CD1c-positive myeloid dendritic cell (primary cell): ENCODE results near the gene FOLR1.
A peak's percentile ranks its signal among the peaks of the same experiment; 100 is the strongest.
"Not testable (repeated sequence)": the region's sequence is repeated elsewhere in the genome, so short reads cannot be mapped to it uniquely, and the experiment has no call there.

Experiments
- DNase-seq: peaks from one replicate; pipeline ENCODE4 v3.0.0-alpha.2; 2016; ENCODE audit errors: extremely low spot score

FOLR1 gene

DNA sequence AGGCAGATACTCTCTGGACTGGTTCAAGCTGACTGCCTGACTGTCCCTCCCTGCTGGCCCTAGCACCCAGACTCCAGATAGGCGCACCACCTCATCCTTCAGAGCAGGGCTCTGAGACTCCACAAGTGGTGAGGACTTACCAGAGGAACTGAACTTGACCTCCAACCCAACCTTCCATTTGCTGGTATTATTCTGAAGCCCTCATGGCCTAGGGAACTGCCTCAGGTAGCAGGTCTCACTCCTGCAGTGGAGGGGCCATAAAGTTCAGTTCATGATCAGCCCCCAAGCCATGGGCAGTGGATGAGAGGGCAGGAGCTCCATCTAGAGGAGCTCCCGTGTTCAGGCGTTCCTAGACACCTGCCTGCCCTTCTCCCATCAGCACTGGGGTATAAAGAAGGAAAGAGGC is 10.4 kb upstream of the FOLR1 start:
- DNase-seq: not testable (repeated sequence)

- no peak for DNase-seq
Measured at GRCh38 chr11:72188267-72188666, 3.7 kb upstream of the FOLR1 start.

DNA sequence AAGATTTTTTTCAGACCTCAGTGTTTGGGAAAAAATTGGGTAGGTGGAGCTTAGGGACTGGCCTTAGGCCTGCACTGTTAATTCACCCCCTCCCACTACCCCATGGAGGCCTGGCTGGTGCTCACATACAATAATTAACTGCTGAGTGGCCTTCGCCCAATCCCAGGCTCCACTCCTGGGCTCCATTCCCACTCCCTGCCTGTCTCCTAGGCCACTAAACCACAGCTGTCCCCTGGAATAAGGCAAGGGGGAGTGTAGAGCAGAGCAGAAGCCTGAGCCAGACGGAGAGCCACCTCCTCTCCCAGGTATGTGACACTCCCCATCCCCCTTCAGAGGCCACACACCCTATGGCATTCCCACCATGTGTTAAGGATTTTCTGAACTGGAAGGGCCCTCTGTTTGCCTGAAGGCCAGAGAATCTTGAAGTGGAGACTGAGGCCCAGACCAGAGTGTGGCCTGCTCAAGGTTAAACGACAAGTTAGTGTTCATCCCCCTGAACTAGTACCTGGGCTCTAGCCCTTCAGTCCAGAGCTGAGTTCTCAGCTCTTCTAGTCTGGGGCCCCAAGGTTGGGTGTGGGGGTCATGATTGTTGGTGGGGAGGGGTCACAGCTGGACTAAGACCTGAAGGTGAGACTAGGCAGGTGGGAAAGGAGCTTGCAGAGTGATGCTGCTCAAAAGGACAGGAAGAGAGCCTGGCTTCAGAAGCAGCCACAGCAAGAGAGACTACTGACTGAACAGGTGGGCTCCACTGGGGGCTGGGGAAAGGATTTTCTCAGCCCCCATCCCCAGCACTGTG is 2.3 kb upstream of the FOLR1 start:
- DNase-seq: no peak

DNA sequence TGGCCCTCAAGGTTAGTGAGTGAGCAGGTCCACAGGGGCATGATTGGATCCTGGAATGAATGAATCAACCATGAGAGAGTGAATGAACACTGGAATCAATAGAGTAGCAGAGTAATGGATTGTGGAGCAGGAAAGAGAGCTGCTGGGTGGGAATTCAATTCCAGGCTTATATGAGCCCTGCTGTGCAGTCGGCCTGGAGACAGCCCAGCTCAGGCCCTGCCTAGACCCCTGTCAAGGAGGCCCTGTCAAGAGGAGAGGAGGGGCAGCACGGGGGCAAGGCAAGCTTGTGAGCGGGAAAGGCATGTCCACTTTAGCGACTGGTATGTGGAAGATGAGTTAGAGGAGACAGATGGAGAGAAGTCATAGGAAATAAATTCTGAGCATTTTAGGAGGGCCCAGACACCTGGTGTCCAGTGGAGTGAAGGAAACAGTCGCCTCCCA is 1.3 kb upstream of the FOLR1 start:
- DNase-seq: no peak

GRCh38 chr11:72195518-72196270 is 3.8 kb downstream of the FOLR1 start:
- no peak for DNase-seq

GRCh38 chr11:72201445-72201844 is 9.5 kb downstream of the FOLR1 start:
- not testable (repeated sequence) for DNase-seq

GRCh38 chr11:72202571-72202970 is 10.6 kb downstream of the FOLR1 start:
- DNase-seq: no peak

- DNase-seq: no peak
Measured at GRCh38 chr11:72203163-72203562, 11.2 kb downstream of the FOLR1 start.

DNA sequence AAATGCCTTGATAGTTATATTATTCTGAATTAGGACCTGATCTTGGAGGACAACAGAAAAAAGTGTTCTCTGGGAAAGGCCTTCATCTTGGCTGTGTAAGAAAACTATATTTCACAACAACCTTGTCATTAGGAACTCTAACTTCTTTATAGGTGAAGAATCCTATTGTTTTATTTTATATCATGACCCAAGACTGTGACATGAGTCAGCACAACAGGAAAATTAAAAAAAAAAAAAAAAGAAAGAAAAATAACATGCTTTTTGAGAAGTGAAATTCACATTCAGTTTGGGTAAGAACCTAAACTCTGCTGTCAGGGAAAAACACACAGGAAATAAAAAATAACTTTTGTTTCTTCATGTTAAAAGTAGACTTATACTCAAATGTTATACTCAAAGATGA is 12.9 kb downstream of the FOLR1 start:
- DNase-seq: no peak

- DNase-seq: not testable (repeated sequence)
Measured at GRCh38 chr11:72206794-72207193, 14.9 kb downstream of the FOLR1 start.

DNA sequence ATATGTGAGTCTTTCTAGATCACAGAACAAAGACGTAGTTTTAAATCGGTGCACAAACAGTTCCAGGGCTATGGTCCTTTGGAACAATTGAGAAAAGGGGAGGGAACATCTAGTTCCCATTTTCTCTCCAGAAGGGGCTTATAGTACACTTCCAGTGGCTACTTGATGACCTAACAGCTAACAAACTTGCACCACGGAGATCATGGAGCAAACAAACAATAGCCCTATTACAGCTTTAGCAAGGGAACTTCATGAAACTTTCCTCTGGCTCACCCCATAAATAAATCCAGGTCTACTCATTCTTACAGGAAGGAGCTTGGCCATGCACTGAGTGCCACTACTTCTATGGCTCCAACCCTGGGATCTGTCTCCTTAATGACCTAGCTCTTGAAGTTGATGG is 16.3 kb downstream of the FOLR1 start:
- no peak for DNase-seq

GRCh38 chr11:72209101-72209500 is 17.2 kb downstream of the FOLR1 start:
- peak; percentile 63 for DNase-seq

DNA sequence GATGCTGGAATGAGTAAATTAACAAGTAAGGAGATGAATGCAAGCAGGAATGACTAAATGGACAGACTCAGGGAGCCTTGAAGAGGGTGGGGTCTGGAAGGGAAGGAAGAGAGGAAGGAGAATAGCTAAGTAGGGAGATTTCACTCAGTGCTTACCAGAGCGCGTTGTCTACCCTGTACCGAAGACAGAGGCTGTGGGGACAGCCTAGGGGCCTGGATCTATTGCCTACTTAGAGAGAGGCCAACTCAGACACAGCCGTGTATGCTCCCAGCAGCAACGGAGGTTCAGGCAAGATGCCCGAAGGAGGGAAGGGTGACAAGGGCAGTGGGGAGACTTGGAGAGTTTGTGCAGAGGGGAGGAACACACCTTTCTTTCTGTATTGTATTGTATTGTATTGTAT is 24.7 kb downstream of the FOLR1 start, which contains the start of gene FOLR2:
TSS of gene FOLR2 (plus strand) at position 157 of the 400 bp plus-strand sequence. CDS start 1,791 bp downstream, outside the sequence.
- DNase-seq: no peak

DNA sequence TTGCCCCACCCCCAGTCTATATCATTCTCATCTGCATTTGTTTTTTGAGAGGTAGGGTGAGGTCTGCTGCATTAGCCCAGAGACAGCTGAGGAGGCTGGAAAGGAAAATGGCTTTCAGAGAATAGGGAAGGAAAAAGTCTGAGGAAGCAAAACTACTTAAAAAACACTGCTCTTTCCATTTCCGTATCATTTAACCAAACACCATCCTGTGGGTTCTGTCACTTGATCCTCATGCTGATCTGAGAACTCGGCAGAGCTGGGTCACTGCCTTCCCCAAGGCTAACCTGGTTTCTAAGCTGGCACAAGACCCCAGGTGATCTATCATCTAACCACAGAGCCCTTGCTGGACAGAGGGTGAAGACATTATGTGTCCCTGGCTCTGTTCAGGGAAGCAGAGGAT is 25.9 kb downstream of the FOLR1 start:
- DNase-seq: peak; percentile 48

GRCh38 chr11:72218251-72218745 is 26.4 kb downstream of the FOLR1 start:
- no peak for DNase-seq

- no peak for DNase-seq
Measured at GRCh38 chr11:72220696-72221363, 28.9 kb downstream of the FOLR1 start.

GRCh38 chr11:72221386-72222075 is 29.6 kb downstream of the FOLR1 start:
- peak; percentile 61 for DNase-seq

- DNase-seq: no peak
Measured at GRCh38 chr11:72222106-72222891, 30.4 kb downstream of the FOLR1 start.

DNA sequence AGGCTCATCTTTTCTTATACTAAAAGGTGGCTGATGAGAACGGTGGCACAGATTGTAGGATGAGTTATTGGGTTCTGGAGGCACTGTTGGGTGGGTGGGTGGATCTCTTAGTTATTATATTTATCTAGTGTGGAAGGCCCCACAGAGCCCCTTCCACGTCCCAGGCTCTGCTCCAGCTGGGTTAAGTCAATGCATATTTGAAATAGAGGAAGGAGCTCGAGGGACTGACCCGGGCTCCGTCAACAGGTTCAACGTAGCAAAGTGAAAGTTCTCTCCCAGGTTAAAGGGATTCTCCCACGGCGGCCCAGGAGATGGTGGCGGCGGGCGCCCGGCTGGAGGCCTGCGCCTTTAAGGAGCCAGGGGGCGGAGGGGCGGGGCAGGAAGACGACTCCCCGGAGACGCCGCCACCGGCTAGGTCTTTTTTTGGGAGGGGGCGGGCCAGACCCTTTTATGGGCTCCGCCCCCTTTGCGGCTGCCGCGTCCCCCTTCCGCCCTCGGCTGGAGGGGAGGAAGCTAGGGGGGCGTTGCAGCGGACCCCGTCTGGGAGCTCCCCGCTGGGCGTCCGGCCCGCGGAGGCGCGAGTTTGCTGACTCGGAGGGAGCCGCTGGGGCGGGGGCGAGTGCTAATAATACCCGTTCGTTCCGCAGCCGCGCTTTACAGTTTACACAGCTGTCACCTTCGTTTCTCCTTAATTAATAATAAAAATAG is 31.1 kb downstream of the FOLR1 start:
- peak; percentile 95 for DNase-seq
